HepG2 (cell line): ENCODE results near the gene DCST2. TPM values are rescaled to one million over a fixed set of nuclear protein-coding genes. Genes with fewer than 3 reads are reported as not detected.

ENCODE experiments used
- ARNTL ChIP-seq: sonication (generic); formaldehyde crosslinking; IDR thresholded peaks from 2 replicates; pipeline ENCODE4 v1.4.0; 2020; ENCODE audit warnings: mild to moderate bottlenecking, missing genetic modification reagents
- CTCF ChIP-seq: sonication (generic); formaldehyde crosslinking; IDR thresholded peaks from 2 replicates; pipeline ENCODE4 v1.5.0; 2020; ENCODE audit warnings: mild to moderate bottlenecking, missing genetic modification reagents, moderate library complexity
- JARID2 ChIP-seq: sonication (generic); formaldehyde crosslinking; IDR thresholded peaks from 2 replicates; pipeline ENCODE4 v1.8.1; 2023; ENCODE audit warnings: missing genetic modification reagents, inconsistent platforms; ENCODE audit not compliant: insufficient replicate concordance
- KDM4B ChIP-seq: sonication (generic); formaldehyde crosslinking; IDR thresholded peaks from 2 replicates; pipeline ENCODE4 v1.4.0; 2020; ENCODE audit warnings: missing genetic modification reagents
- KMT2B ChIP-seq: IDR thresholded peaks from 2 replicates; pipeline ENCODE4 v1.6.1; 2016; ENCODE audit warnings: missing genetic modification reagents, missing compliant biosample characterization
- NR2C2 ChIP-seq: sonication (generic); formaldehyde crosslinking; IDR thresholded peaks from 2 replicates; pipeline ENCODE4 v1.4.0; 2020; ENCODE audit warnings: missing genetic modification reagents, mild to moderate bottlenecking, moderate library complexity, borderline replicate concordance
- RXRA ChIP-seq: sonication (generic); formaldehyde crosslinking; IDR thresholded peaks from 2 replicates; pipeline ENCODE4 v1.5.1; 2020; ENCODE audit warnings: missing genetic modification reagents
- SNAI1 ChIP-seq: sonication (generic); formaldehyde crosslinking; IDR thresholded peaks from 2 replicates; pipeline ENCODE4 v1.5.0; 2020; ENCODE audit warnings: mild to moderate bottlenecking, missing genetic modification reagents, borderline replicate concordance
- STAT5B ChIP-seq: sonication (generic); formaldehyde crosslinking; IDR thresholded peaks from 2 replicates; pipeline ENCODE4 v1.4.0; 2020; ENCODE audit warnings: missing genetic modification reagents
- SUZ12 ChIP-seq: fragments of 150-350 bp; IDR thresholded peaks from 2 replicates; pipeline ENCODE4 v1.6.1; 2014; ENCODE audit warnings: low read depth, low read length
- ZBED4 ChIP-seq: sonication (generic); formaldehyde crosslinking; IDR thresholded peaks from 2 replicates; pipeline ENCODE4 v1.4.0; 2020; ENCODE audit warnings: missing genetic modification reagents, borderline replicate concordance
- ZBTB1 ChIP-seq: sonication (generic); formaldehyde crosslinking; IDR thresholded peaks from 2 replicates; pipeline ENCODE4 v1.4.0; 2020; ENCODE audit warnings: missing genetic modification reagents, borderline replicate concordance
- ZNF296 ChIP-seq: sonication (generic); formaldehyde crosslinking; conservative IDR thresholded peaks from 2 replicates; pipeline ENCODE4 v1.5.0; 2020; ENCODE audit warnings: mild to moderate bottlenecking, missing genetic modification reagents
- ZNF652 ChIP-seq: IDR thresholded peaks from 2 replicates; pipeline ENCODE4 v1.6.1; 2016; ENCODE audit warnings: low read depth, borderline replicate concordance
- polyA plus RNA-seq, 8 experiments: library from polyadenylated mRNA; depleted of rRNA in 3 of 8; stranded (reverse) in 7 of 8; unstranded in 1 of 8; fragments of >200 nt; fragmentation: Illumina TruSeq in 4 of 8; extraction: Trizol in 4 of 8; gene quantifications; 2 replicates each; pipeline versions ENCODE4 v1.2.1 to v1.2.3, GENCODE V29; 2011 to 2016; ENCODE audit warnings: low read depth in 4 of 8, missing spikeins in 1 of 8, mixed read lengths in 1 of 8; ENCODE audit not compliant: insufficient read depth in 1 of 8
- total RNA-seq, 5 experiments: library from RNA; depleted of rRNA; stranded (reverse); fragments of >200 nt; fragmentation: Illumina TruSeq; extraction: Trizol; gene quantifications; 2 replicates each; pipeline ENCODE4 v1.2.3, GENCODE V29; 2016; ENCODE audit warnings: low read depth in 1 of 5
- TF ChIP-seq, protein P1 (sequence below): sonication (generic); formaldehyde crosslinking; IDR thresholded peaks from 2 replicates; pipeline ENCODE4 v1.5.0; 2020; ENCODE audit warnings: mild to moderate bottlenecking, missing genetic modification reagents, borderline replicate concordance
- TF ChIP-seq, protein P2 (sequence below): IDR thresholded peaks from 2 replicates; pipeline ENCODE4 v1.6.1; 2016; ENCODE audit warnings: missing genetic modification reagents, missing compliant biosample characterization
- TF ChIP-seq, protein P3 (sequence below), 2 experiments: sonication (generic) in 1 of 2; formaldehyde crosslinking in 1 of 2; IDR thresholded peaks; 2 replicates each; pipeline versions ENCODE4 v1.5.1 to v1.6.1; 2011 to 2020; ENCODE audit warnings: borderline replicate concordance in 1 of 2, low read depth in 1 of 2, low read length in 1 of 2, mild to moderate bottlenecking in 1 of 2, missing genetic modification reagents in 1 of 2, moderate library complexity in 1 of 2
- TF ChIP-seq, protein P4 (sequence below): IDR thresholded peaks from 2 replicates; pipeline ENCODE4 v1.6.1; 2018; ENCODE audit warnings: missing genetic modification reagents

Gene DCST2
- total and polyA plus RNA-seq, 2 of the 13 experiments (the other 11 are each of a cell fraction or from before 2014, with no cell fraction given), result 0.74 TPM; not detected in 1

GRCh38 chr1:155003227-155003765, 30.3 kb downstream of the DCST2 start (continued):
- TF ChIP-seq ZBED4 (CRISPR knock-in tag) (no peak), KMT2B (CRISPR knock-in tag) (no peak), SNAI1 (CRISPR knock-in tag) (no peak), RXRA (no peak), ZBTB1 (CRISPR knock-in tag) (no peak), ZNF652 (CRISPR knock-in tag) (no peak), STAT5B (CRISPR knock-in tag) (no peak), ARNTL (CRISPR knock-in tag) (no peak), JARID2 (CRISPR knock-in tag) (no peak), ZNF296 (CRISPR knock-in tag) (no peak), NR2C2 (CRISPR knock-in tag) (no peak), SUZ12 (no peak), KDM4B (CRISPR knock-in tag) (no peak), CTCF (CRISPR knock-in tag) (0 out of 2 replicates have a peak, but pooled peaks have one; percentile 13)
- TF ChIP-seq, protein P1, sequence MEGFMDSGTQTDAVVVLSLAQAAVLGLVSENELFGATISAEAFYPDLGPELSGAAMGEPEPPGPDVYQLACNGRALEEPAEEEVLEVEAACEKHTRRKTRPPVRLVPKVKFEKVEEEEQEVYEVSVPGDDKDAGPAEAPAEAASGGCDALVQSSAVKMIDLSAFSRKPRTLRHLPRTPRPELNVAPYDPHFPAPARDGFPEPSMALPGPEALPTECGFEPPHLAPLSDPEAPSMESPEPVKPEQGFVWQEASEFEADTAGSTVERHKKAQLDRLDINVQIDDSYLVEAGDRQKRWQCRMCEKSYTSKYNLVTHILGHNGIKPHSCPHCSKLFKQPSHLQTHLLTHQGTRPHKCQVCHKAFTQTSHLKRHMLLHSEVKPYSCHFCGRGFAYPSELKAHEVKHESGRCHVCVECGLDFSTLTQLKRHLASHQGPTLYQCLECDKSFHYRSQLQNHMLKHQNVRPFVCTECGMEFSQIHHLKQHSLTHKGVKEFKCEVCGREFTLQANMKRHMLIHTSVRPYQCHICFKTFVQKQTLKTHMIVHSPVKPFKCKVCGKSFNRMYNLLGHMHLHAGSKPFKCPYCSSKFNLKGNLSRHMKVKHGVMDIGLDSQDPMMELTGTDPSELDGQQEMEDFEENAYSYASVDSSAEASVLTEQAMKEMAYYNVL (CRISPR knock-in tag), result no peak
- TF ChIP-seq, protein P2, sequence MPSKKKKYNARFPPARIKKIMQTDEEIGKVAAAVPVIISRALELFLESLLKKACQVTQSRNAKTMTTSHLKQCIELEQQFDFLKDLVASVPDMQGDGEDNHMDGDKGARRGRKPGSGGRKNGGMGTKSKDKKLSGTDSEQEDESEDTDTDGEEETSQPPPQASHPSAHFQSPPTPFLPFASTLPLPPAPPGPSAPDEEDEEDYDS (CRISPR knock-in tag), result no peak
- TF ChIP-seq, protein P3, sequence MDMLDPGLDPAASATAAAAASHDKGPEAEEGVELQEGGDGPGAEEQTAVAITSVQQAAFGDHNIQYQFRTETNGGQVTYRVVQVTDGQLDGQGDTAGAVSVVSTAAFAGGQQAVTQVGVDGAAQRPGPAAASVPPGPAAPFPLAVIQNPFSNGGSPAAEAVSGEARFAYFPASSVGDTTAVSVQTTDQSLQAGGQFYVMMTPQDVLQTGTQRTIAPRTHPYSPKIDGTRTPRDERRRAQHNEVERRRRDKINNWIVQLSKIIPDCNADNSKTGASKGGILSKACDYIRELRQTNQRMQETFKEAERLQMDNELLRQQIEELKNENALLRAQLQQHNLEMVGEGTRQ (IDR thresholded peaks at IDR 0.05; ENCODE audit: low read depth, low read length), result no peak
- TF ChIP-seq, protein P3 (CRISPR knock-in tag; IDR thresholded peaks at IDR 0.05; ENCODE audit: borderline replicate concordance), result no peak
- TF ChIP-seq, protein P4, sequence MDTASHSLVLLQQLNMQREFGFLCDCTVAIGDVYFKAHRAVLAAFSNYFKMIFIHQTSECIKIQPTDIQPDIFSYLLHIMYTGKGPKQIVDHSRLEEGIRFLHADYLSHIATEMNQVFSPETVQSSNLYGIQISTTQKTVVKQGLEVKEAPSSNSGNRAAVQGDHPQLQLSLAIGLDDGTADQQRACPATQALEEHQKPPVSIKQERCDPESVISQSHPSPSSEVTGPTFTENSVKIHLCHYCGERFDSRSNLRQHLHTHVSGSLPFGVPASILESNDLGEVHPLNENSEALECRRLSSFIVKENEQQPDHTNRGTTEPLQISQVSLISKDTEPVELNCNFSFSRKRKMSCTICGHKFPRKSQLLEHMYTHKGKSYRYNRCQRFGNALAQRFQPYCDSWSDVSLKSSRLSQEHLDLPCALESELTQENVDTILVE (CRISPR knock-in tag), result no peak
